Fibroblast of lung (primary cell): ENCODE data around the gene VAMP2.

Experiments used
- CTCF ChIP-seq, 2 donors: IDR thresholded peaks in 1 of 2; conservative IDR thresholded peaks in 1 of 2; 1 replicate in 1 of 2; 2 replicates in 1 of 2; pipeline ENCODE4 v1.5.1; 2011 to 2012; ENCODE audit warnings: low read length in 2 of 2, control low read depth in 1 of 2, inconsistent platforms in 1 of 2, low read depth in 1 of 2, mild to moderate bottlenecking in 1 of 2
- EZH2 ChIP-seq: IDR thresholded peaks from 2 replicates; pipeline ENCODE4 v1.5.1; 2012; ENCODE audit warnings: low read length, control low read depth, mild to moderate bottlenecking; ENCODE audit errors: missing control alignments

- TF ChIP-seq CTCF (conservative IDR thresholded peaks at IDR 0.05 in 1 of 2, IDR thresholded peaks at IDR 0.05 in 1 of 2; ENCODE audit: low read depth in 1 of 2, low read length in 2 of 2) (no peak), EZH2 (no peak)
Measured at GRCh38 chr17:8122924-8123694, 39.6 kb downstream of the VAMP2 start.
